ENCODE results near the gene TRAPPC14. TPM values are rescaled to one million over a fixed set of nuclear protein-coding genes. Genes with fewer than 3 reads are reported as not detected.

The TRAPPC14 gene
- total and polyA plus RNA-seq, 9 of the 15 experiments (the other 6 are each of a cell fraction or from before 2014, with no cell fraction given) = 0.42 to 45.9 (median 18.2) TPM

DNA sequence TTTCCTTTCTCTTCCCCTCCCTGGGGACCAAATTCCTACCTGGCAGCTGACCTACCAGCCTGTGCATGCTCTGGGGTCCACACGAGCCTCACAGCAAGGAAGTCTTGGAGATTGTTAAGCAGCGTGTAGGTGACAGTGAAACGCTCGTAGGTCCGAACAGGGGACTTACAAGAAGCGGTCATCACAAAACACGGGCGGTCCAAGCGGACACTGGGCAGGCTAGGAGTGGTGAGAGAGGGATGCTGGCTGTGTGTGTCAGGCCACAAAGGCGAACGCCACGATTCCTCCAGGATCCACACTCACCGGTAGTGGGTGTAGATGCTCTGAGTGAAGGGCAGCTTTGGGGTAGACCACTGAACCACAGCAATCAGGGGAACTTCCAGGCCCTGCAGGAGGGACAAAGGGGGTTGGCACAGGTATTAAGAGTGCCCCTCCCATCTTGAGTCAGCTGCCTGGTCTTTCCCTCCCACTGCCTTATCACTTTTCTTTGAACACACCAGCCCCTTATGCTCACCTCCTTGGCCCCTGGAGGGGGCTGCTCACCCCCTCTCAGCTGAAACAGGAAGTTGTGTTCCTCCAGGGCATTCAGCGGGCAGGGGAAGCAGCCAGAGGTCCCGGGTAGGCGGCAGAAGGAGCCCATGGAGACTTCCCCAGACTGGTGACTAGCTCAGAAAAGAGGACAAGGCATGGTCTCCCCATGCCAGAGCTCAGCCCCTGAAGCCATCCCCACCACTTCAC, 2.0 kb downstream of the TRAPPC14 start (continued):
- TF ChIP-seq, protein P1, sequence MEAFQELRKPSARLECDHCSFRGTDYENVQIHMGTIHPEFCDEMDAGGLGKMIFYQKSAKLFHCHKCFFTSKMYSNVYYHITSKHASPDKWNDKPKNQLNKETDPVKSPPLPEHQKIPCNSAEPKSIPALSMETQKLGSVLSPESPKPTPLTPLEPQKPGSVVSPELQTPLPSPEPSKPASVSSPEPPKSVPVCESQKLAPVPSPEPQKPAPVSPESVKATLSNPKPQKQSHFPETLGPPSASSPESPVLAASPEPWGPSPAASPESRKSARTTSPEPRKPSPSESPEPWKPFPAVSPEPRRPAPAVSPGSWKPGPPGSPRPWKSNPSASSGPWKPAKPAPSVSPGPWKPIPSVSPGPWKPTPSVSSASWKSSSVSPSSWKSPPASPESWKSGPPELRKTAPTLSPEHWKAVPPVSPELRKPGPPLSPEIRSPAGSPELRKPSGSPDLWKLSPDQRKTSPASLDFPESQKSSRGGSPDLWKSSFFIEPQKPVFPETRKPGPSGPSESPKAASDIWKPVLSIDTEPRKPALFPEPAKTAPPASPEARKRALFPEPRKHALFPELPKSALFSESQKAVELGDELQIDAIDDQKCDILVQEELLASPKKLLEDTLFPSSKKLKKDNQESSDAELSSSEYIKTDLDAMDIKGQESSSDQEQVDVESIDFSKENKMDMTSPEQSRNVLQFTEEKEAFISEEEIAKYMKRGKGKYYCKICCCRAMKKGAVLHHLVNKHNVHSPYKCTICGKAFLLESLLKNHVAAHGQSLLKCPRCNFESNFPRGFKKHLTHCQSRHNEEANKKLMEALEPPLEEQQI (IDR thresholded peaks at IDR 0.05) = no peak
- no peak for TF ChIP-seq RFX5 (IDR thresholded peaks at IDR 0.05; ENCODE audit: low read depth, low read length)
- TF ChIP-seq CCNT2 (IDR thresholded peaks at IDR 0.05; ENCODE audit: borderline replicate concordance, extremely low read depth, insufficient read length, low read depth, low read length) = no peak
- TF ChIP-seq HMG20A (CRISPR knock-in tag; conservative IDR thresholded peaks at IDR 0.05) = no peak
- TF ChIP-seq MAFK (IDR thresholded peaks at IDR 0.05; ENCODE audit: low read length) = no peak
- TF ChIP-seq PKNOX1 (IDR thresholded peaks at IDR 0.05) = no peak
- TF ChIP-seq KDM5B (IDR thresholded peaks at IDR 0.05; ENCODE audit: insufficient replicate concordance, low read depth, low read length) = no peak
- TF ChIP-seq ZNF830 (CRISPR knock-in tag; IDR thresholded peaks at IDR 0.05) = no peak
- TF ChIP-seq, protein P2, sequence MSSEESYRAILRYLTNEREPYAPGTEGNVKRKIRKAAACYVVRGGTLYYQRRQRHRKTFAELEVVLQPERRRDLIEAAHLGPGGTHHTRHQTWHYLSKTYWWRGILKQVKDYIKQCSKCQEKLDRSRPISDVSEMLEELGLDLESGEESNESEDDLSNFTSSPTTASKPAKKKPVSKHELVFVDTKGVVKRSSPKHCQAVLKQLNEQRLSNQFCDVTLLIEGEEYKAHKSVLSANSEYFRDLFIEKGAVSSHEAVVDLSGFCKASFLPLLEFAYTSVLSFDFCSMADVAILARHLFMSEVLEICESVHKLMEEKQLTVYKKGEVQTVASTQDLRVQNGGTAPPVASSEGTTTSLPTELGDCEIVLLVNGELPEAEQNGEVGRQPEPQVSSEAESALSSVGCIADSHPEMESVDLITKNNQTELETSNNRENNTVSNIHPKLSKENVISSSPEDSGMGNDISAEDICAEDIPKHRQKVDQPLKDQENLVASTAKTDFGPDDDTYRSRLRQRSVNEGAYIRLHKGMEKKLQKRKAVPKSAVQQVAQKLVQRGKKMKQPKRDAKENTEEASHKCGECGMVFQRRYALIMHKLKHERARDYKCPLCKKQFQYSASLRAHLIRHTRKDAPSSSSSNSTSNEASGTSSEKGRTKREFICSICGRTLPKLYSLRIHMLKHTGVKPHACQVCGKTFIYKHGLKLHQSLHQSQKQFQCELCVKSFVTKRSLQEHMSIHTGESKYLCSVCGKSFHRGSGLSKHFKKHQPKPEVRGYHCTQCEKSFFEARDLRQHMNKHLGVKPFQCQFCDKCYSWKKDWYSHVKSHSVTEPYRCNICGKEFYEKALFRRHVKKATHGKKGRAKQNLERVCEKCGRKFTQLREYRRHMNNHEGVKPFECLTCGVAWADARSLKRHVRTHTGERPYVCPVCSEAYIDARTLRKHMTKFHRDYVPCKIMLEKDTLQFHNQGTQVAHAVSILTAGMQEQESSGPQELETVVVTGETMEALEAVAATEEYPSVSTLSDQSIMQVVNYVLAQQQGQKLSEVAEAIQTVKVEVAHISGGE (CRISPR knock-in tag; IDR thresholded peaks at IDR 0.05) = no peak
- no peak for TF ChIP-seq SP2 (IDR thresholded peaks at IDR 0.05; ENCODE audit: extremely low read depth, low read depth, low read length, poor library complexity, severe bottlenecking)
- no peak for TF ChIP-seq RAD51 (IDR thresholded peaks at IDR 0.05; ENCODE audit: borderline replicate concordance, low read depth)
- no peak for TF ChIP-seq MEIS2 (IDR thresholded peaks at IDR 0.05; ENCODE audit: partially characterized antibody)
- no peak for TF ChIP-seq CHCHD3 (CRISPR knock-in tag; IDR thresholded peaks at IDR 0.05)
- TF ChIP-seq ZBTB43 (CRISPR knock-in tag; IDR thresholded peaks at IDR 0.05) = no peak
